Calu3 (cell line): ENCODE results near the gene NDUFB8. TPM values are rescaled to one million over a fixed set of nuclear protein-coding genes. Genes with fewer than 3 reads are reported as not detected.

ENCODE experiments used
- BruUV-seq: library from RNA; stranded (reverse); fragments of 400-500 nt; replicated peaks from 2 replicates; lab custom pipeline; 2021; lab: Mats Ljungman, UMichigan
- CTCF ChIA-PET: fragments of 300-600 bp; sonication (Branson Sonifier 250); formaldehyde crosslinking; loops from one replicate; lab custom pipeline; 2022; ENCODE audit warnings: antibody characterized with exemption; lab: Charles Lee
- DNase-seq: peaks from one replicate; pipeline ENCODE4 v3.0.0; 2022
- H3K27ac Mint-ChIP-seq: one replicate; pipeline ENCODE4 v1.8.0; 2022; ENCODE audit warnings: mixed read lengths; ENCODE audit not compliant: unreplicated experiment
- H3K27me3 Mint-ChIP-seq: one replicate; pipeline ENCODE4 v1.8.0; 2022; ENCODE audit warnings: mixed read lengths; ENCODE audit not compliant: unreplicated experiment
- H3K36me3 Mint-ChIP-seq: one replicate; pipeline ENCODE4 v1.8.0; 2022; ENCODE audit warnings: mild to moderate bottlenecking, moderate library complexity, mixed read lengths; ENCODE audit not compliant: insufficient read depth, unreplicated experiment
- H3K4me1 Mint-ChIP-seq: one replicate; pipeline ENCODE4 v1.8.0; 2022; ENCODE audit warnings: mild to moderate bottlenecking, low read depth, mixed read lengths; ENCODE audit not compliant: unreplicated experiment
- H3K4me3 Mint-ChIP-seq: one replicate; pipeline ENCODE4 v1.8.0; 2022; ENCODE audit warnings: mild to moderate bottlenecking, low read depth, moderate library complexity, mixed read lengths; ENCODE audit not compliant: unreplicated experiment
- H3K9me3 Mint-ChIP-seq: one replicate; pipeline ENCODE4 v1.8.0; 2022; ENCODE audit warnings: low read depth, mixed read lengths; ENCODE audit not compliant: unreplicated experiment
- CTCF ChIP-seq: fragments of 200-600 bp; IDR thresholded peaks from one replicate; pipeline ENCODE4 v1.8.0; 2022; ENCODE audit warnings: antibody characterized with exemption; ENCODE audit not compliant: unreplicated experiment
- intact Hi-C: fragments of 100-400 bp; cut with micrococcal nuclease; formaldehyde crosslinking; loops from one replicate; pipeline ENCODE4 v1.10.0; 2022; ENCODE audit not compliant: unreplicated experiment
- total RNA-seq: library from RNA; stranded (reverse); gene quantifications from 2 replicates; pipeline ENCODE4 v1.2.3, GENCODE V29; 2022

The NDUFB8 gene
- total RNA-seq, 1 experiment from 2014 or later, result 128 TPM

GRCh38 chr10:100524206-100524605 is 5.5 kb downstream of the NDUFB8 start:
- no peaks in the 10 kb centered on the region for H3K27me3 Mint-ChIP-seq
- no peak for TF ChIP-seq CTCF
- no TSS peak for BruUV-seq
- peaks cover 4% of the 10 kb centered on the region for H3K36me3 Mint-ChIP-seq
- DNase-seq, result no peak
- H3K27ac Mint-ChIP-seq, result no peak overlapping the region
- intact Hi-C loops, result no loop called here
- H3K4me1 Mint-ChIP-seq, result no peaks in the 10 kb centered on the region
- H3K9me3 Mint-ChIP-seq, result no peaks in the 10 kb centered on the region
- no peak overlapping the region for H3K4me3 Mint-ChIP-seq
- CTCF ChIA-PET, result no interaction called here

DNA sequence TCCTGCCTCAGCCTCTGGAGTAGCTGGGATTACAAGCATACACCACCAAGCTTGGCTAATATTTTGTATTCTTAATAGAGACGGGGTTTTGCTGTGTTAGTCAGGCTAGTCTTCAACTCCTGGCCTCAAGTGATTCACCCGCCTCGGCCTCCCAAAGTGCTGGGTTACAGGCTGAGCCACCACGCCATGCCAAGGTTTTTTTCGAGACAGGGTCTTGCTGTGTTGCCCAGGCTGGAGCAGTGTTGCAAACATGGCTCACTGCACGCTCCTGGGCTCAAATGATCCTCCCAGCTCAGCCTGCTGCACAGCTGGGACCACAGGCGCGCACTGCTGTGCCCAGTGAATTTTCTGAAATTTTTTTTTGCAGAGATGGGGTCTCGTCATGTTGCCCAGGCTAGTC is 6.7 kb downstream of the NDUFB8 start:
- Mint-ChIP-seq H3K27ac (no peak overlapping the region), H3K9me3 (no peaks in the 10 kb centered on the region), H3K27me3 (no peaks in the 10 kb centered on the region), H3K36me3 (no peaks in the 10 kb centered on the region), H3K4me3 (no peak overlapping the region), H3K4me1 (no peaks in the 10 kb centered on the region)
- no TSS peak for BruUV-seq
- no peak for DNase-seq
- intact Hi-C loops, result no loop called here
- CTCF ChIA-PET, result no interaction called here
- no peak for TF ChIP-seq CTCF

DNA sequence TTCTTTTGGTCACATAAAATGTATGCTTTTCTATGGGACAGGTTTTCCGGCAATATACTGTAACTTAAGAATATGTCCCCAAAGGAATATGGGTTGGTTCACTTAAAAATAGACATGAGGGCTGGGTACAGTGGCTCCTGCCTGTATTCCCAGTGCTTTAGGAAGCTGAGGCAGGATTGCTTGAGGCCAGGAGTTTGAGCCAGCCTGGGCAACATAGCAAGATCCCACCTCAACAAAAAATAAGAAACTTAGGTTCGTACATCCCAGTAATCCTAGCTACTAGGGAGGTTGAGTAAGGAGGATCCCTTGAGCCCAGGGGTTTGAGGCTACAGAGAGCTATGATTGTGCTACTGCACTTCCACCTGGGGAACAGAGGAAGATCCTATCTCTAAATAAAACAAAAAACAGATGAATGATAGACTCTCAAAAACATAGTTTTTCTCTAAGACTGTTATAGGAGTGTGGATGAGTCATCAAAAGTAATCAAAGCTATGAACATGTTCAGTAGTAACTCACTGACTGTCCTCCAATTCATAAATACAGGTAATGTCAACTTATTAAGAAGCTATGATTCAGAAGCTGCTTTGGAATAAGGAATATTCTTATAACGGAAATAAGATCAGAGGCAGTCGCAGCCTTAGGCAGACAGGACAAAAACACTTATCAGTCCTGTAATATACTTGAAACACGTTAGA is 7.4 kb downstream of the NDUFB8 start:
- no peaks in the 10 kb centered on the region for H3K4me1 Mint-ChIP-seq
- intact Hi-C loops, result no loop called here
- CTCF ChIA-PET, result no interaction called here
- no peaks in the 10 kb centered on the region for H3K27me3 Mint-ChIP-seq
- TF ChIP-seq CTCF, result no peak
- BruUV-seq, result no TSS peak
- no peaks in the 10 kb centered on the region for H3K36me3 Mint-ChIP-seq
- no peak overlapping the region for H3K27ac Mint-ChIP-seq
- H3K9me3 Mint-ChIP-seq, result no peaks in the 10 kb centered on the region
- H3K4me3 Mint-ChIP-seq, result no peak overlapping the region
- no peak for DNase-seq

DNA sequence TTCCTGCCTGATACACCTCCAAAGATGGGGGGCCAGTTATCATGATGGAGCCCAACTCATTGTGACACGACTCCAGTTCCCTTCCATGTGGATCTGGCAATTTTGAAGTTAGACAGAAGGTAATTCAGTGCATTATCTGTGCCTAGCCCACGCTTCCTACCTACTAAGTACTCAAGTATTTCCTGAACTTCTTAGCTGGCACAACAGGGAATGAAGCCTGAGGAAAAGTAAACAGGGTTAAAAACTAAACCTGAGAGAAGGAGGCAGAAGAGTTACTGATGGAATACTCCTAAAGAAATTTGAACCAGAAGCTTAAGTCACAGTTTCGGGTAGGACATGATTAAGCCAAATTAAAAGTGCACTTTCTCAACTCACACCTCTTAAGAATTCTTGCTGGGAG is 8.9 kb downstream of the NDUFB8 start:
- CTCF ChIA-PET, result interaction anchor here (0.6 to 0.9 kb wide), 2 partner anchors 150 to 654 kb away, joined by 3 read pairs; no protein-coding TSS in a partner anchor
- intact Hi-C loops, result no loop called here
- Mint-ChIP-seq H3K36me3 (no peaks in the 10 kb centered on the region), H3K27me3 (no peaks in the 10 kb centered on the region), H3K4me1 (no peaks in the 10 kb centered on the region), H3K4me3 (no peak overlapping the region), H3K9me3 (no peaks in the 10 kb centered on the region), H3K27ac (no peak overlapping the region)
- no TSS peak for BruUV-seq
- no peak for DNase-seq
- no peak for TF ChIP-seq CTCF
